H1 (cell line): ENCODE measurements around the gene HLA-DQA1. TPM values are rescaled to one million over a fixed set of nuclear protein-coding genes. Genes with fewer than 3 reads are reported as not detected.

Experiments
- CTCF ChIA-PET: fragments of 300-600 bp; sonication (Branson Sonifier 250); formaldehyde crosslinking; loops from one replicate; lab custom pipeline; 2021; ENCODE audit not compliant: partially characterized antibody; lab: Charles Lee
- POLR2A ChIA-PET: fragments of 300-600 bp; sonication (Branson Sonifier 250); formaldehyde crosslinking; loops from one replicate; lab custom pipeline; 2021; ENCODE audit warnings: inconsistent platforms; ENCODE audit not compliant: partially characterized antibody; lab: Charles Lee
- DNase-seq, 2 experiments: peaks; one replicate each; pipeline versions ENCODE4 v3.0.0 to v3.0.0-alpha.2; 2010 to 2022; ENCODE audit warnings: low spot score in 2 of 2, low read depth in 1 of 2, mixed read lengths in 1 of 2
- FAIRE-seq: peaks from 2 replicates; lab custom pipeline; 2011; peaks lifted over from hg19 to GRCh38; lab: Jason Lieb, UNC
- H2AFZ ChIP-seq: 2 replicates; pipeline ENCODE4 v1.8.1; 2012; ENCODE audit warnings: low read length, inconsistent platforms
- H2AK5ac ChIP-seq: 2 replicates; pipeline ENCODE4 v1.6.1; 2013; ENCODE audit warnings: low read depth, low read length
- H2BK120ac ChIP-seq: replicated peaks from 2 replicates; pipeline ENCODE3; 2013; ENCODE audit warnings: low read depth, low read length, inconsistent platforms
- H2BK12ac ChIP-seq: 2 replicates; pipeline ENCODE4 v1.6.1; 2013; ENCODE audit warnings: low read depth, low read length
- H2BK15ac ChIP-seq: 2 replicates; pipeline ENCODE4 v1.6.1; 2013; ENCODE audit warnings: low read length
- H2BK20ac ChIP-seq: 2 replicates; pipeline ENCODE4 v1.6.1; 2013; ENCODE audit warnings: low read length
- H2BK5ac ChIP-seq: 2 replicates; pipeline ENCODE4 v1.6.1; 2013; ENCODE audit warnings: low read depth, low read length
- H3K14ac ChIP-seq: 2 replicates; pipeline ENCODE4 v1.6.1; 2013; ENCODE audit warnings: inconsistent platforms; ENCODE audit not compliant: insufficient read length
- H3K18ac ChIP-seq: 2 replicates; pipeline ENCODE4 v1.6.1; 2013; ENCODE audit warnings: low read length; ENCODE audit errors: extremely low read depth
- H3K23ac ChIP-seq: 2 replicates; pipeline ENCODE4 v1.6.1; 2013; ENCODE audit warnings: inconsistent platforms; ENCODE audit not compliant: insufficient read length
- H3K23me2 ChIP-seq: 2 replicates; pipeline ENCODE4 v1.6.1; 2013; ENCODE audit warnings: low read depth, low read length
- H3K27ac ChIP-seq: 2 replicates; pipeline ENCODE4 v1.6.1; 2011; ENCODE audit warnings: low read depth, low read length, inconsistent platforms
- H3K27me3 ChIP-seq, 4 experiments: replicated peaks in 1 of 4; 1 replicate in 1 of 4; 2 replicates in 3 of 4; pipeline versions ENCODE4 v1.6.1 to v1.8.1; 2011 to 2013; ENCODE audit warnings: low read length in 3 of 4, mild to moderate bottlenecking in 3 of 4, inconsistent platforms in 2 of 4, mixed read lengths in 2 of 4, moderate library complexity in 1 of 4; ENCODE audit not compliant: control insufficient read depth in 3 of 4, insufficient read depth in 3 of 4; ENCODE audit errors: extremely low read depth in 1 of 4
- H3K36me3 ChIP-seq, 4 experiments: 2 replicates each; pipeline versions ENCODE4 v1.6.1 to v1.8.1; 2011 to 2013; ENCODE audit warnings: mild to moderate bottlenecking in 4 of 4, low read length in 3 of 4, moderate library complexity in 2 of 4, control low read depth in 1 of 4, inconsistent platforms in 1 of 4; ENCODE audit not compliant: insufficient read depth in 4 of 4, control insufficient read depth in 2 of 4
- H3K4ac ChIP-seq: replicated peaks from 2 replicates; pipeline ENCODE3; 2013; ENCODE audit warnings: low read length, low read depth, mixed read lengths, inconsistent platforms; ENCODE audit not compliant: insufficient read length
- H3K4me1 ChIP-seq, 4 experiments: replicated peaks in 1 of 4; 1 replicate in 1 of 4; 2 replicates in 3 of 4; pipeline versions ENCODE4 v1.6.1 to v1.8.1; 2011 to 2013; ENCODE audit warnings: low read length in 3 of 4, inconsistent platforms in 2 of 4, mixed read lengths in 1 of 4; ENCODE audit not compliant: insufficient read depth in 4 of 4, control insufficient read depth in 3 of 4
- H3K4me2 ChIP-seq, 2 experiments: 2 replicates each; pipeline versions ENCODE4 v1.6.1 to v1.8.1; 2011 to 2013; ENCODE audit warnings: low read depth in 2 of 2, low read length in 2 of 2, control low read depth in 1 of 2, inconsistent platforms in 1 of 2, mild to moderate bottlenecking in 1 of 2; ENCODE audit not compliant: insufficient read depth in 1 of 2
- H3K4me3 ChIP-seq, 4 experiments: fragments of 200-600, 300-600 bp in 1 of 4; sonication (generic), shearing (Covaris generic), sonication (Bioruptor Twin) in 1 of 4; 2 replicates each; pipeline versions ENCODE4 v1.5.1 to v1.8.1; 2011 to 2016; ENCODE audit warnings: low read length in 4 of 4, low read depth in 3 of 4, control low read depth in 2 of 4, inconsistent platforms in 2 of 4, mild to moderate bottlenecking in 2 of 4, mixed read lengths in 1 of 4, moderate library complexity in 1 of 4; ENCODE audit not compliant: insufficient read depth in 2 of 4; ENCODE audit errors: extremely low read depth in 1 of 4
- H3K56ac ChIP-seq: replicated peaks from 2 replicates; pipeline ENCODE3; 2013; ENCODE audit warnings: low read depth, mild to moderate bottlenecking, mixed read lengths, low read length, inconsistent platforms; ENCODE audit not compliant: insufficient read length
- H3K79me1 ChIP-seq: 2 replicates; pipeline ENCODE4 v1.6.1; 2013; ENCODE audit warnings: low read depth, low read length, control low read depth
- H3K79me2 ChIP-seq, 2 experiments: 2 replicates each; pipeline versions ENCODE4 v1.6.1 to v1.8.1; 2012 to 2013; ENCODE audit warnings: low read length in 2 of 2, mild to moderate bottlenecking in 2 of 2, inconsistent platforms in 1 of 2; ENCODE audit not compliant: insufficient read depth in 2 of 2, control insufficient read depth in 1 of 2
- H3K9ac ChIP-seq, 4 experiments: replicated peaks in 1 of 4; 1 replicate in 1 of 4; 2 replicates in 3 of 4; pipeline versions ENCODE4 v1.6.1 to v1.8.1; 2011 to 2013; ENCODE audit warnings: low read depth in 3 of 4, low read length in 3 of 4, control low read depth in 2 of 4, mild to moderate bottlenecking in 2 of 4, moderate library complexity in 2 of 4, inconsistent platforms in 1 of 4; ENCODE audit errors: extremely low read depth in 1 of 4
- H3K9me3 ChIP-seq, 2 experiments: 2 replicates each; pipeline versions ENCODE4 v1.6.1 to v1.8.1; 2012 to 2013; ENCODE audit warnings: mild to moderate bottlenecking in 2 of 2, moderate library complexity in 2 of 2, control low read depth in 1 of 2, inconsistent platforms in 1 of 2, low read depth in 1 of 2, low read length in 1 of 2, mixed read lengths in 1 of 2; ENCODE audit not compliant: insufficient read depth in 2 of 2
- H4K20me1 ChIP-seq, 2 experiments: replicated peaks in 1 of 2; 2 replicates each; pipeline versions ENCODE3 to v1.8.1; 2011 to 2013; ENCODE audit warnings: inconsistent platforms in 2 of 2, low read length in 2 of 2, mild to moderate bottlenecking in 1 of 2; ENCODE audit not compliant: insufficient read depth in 2 of 2, control insufficient read depth in 1 of 2
- H4K5ac ChIP-seq: 2 replicates; pipeline ENCODE4 v1.6.1; 2013; ENCODE audit warnings: low read length, low read depth, mixed read lengths, inconsistent platforms; ENCODE audit not compliant: insufficient read length
- H4K8ac ChIP-seq: 2 replicates; pipeline ENCODE4 v1.8.0; 2013; ENCODE audit warnings: mild to moderate bottlenecking, moderate library complexity, low read length, inconsistent platforms; ENCODE audit not compliant: insufficient read depth; ENCODE audit errors: extremely low read depth
- H4K91ac ChIP-seq: replicated peaks from 2 replicates; pipeline ENCODE3; 2013; ENCODE audit warnings: low read length, mixed read lengths, inconsistent platforms; ENCODE audit not compliant: insufficient read length
- E2F6 ChIP-seq: IDR thresholded peaks from 2 replicates; pipeline ENCODE4 v1.6.1; 2012; ENCODE audit warnings: inconsistent platforms
- KDM4A ChIP-seq: IDR thresholded peaks from one replicate; pipeline ENCODE4 v1.7.1; 2012; ENCODE audit warnings: low read depth, mild to moderate bottlenecking, moderate library complexity, low read length, inconsistent platforms; ENCODE audit not compliant: severe bottlenecking
- WGBS, 2 experiments: shearing (Covaris generic) in 1 of 2; methylation state at CpG; one replicate each; pipeline versions ENCODE4 v1.1.6 to v1.1.7; 2013 to 2015; ENCODE audit warnings: low lambda C conversion rate in 2 of 2, mixed read lengths in 2 of 2, inconsistent platforms in 1 of 2, low coverage in 1 of 2, missing lambda C conversion rate in 1 of 2; ENCODE audit not compliant: insufficient replicate concordance in 2 of 2, insufficient coverage in 1 of 2, insufficient read length in 1 of 2; ENCODE audit errors: extremely low coverage in 1 of 2, missing lambda C conversion rate in 1 of 2; 5-methylcytosine and 5-hydroxymethylcytosine counted together
- polyA plus RNA-seq, 7 experiments: library from polyadenylated mRNA; depleted of rRNA in 3 of 7; stranded (reverse) in 5 of 7; unstranded in 2 of 7; fragments of >200 nt in 5 of 7; fragments of 200-250 nt in 2 of 7; gene quantifications; 1 replicate in 5 of 7; 2 replicates in 1 of 7; 4 replicates in 1 of 7; pipeline versions ENCODE4 v1.2.1 to v1.2.3, GENCODE V29; 2011 to 2013; ENCODE audit warnings: missing spikeins in 2 of 7, mixed read lengths in 2 of 7
- total RNA-seq: library from RNA; stranded (reverse); fragmentation: NEBNext Ultra II Directional; extraction: Animal tissue kit (Norgen Biotek cat#: 25700); gene quantifications from 2 replicates; pipeline ENCODE4 v1.2.1, GENCODE V29; 2021

HLA-DQA1 gene
- total and polyA plus RNA-seq, 2 of the 8 experiments (the other 6 are each of a cell fraction or from before 2014, with no cell fraction given), result 0.12 TPM; not detected in 1

GRCh38 chr6:32664827-32665362, 27.7 kb downstream of the HLA-DQA1 start:
- Histone ChIP-seq H2BK12ac (no peak overlapping the region), H2BK5ac (no peak overlapping the region), H3K36me3 (no peaks in the 10 kb centered on the region), H4K8ac (no peak overlapping the region), H3K4me3 (peak overlapping the region in 1 of 4 experiments; percentile 37; a peak in 1 of 8 replicates), H2AFZ (no peak overlapping the region), H3K56ac (no peak overlapping the region), H3K23me2 (no peaks in the 10 kb centered on the region), H4K20me1 (no peaks in the 10 kb centered on the region), H2BK15ac (no peak overlapping the region), H2AK5ac (no peak overlapping the region), H3K27ac (no peak overlapping the region), H2BK120ac (no peak overlapping the region), H3K79me1 (no peaks in the 10 kb centered on the region), H3K9ac (no peak overlapping the region), H3K79me2 (no peaks in the 10 kb centered on the region), H3K4me2 (peak overlapping the region; percentile 33 to 47; a peak in 2 of 4 replicates), H4K5ac (no peak overlapping the region), H3K9me3 (no peaks in the 10 kb centered on the region), H3K14ac (no peak overlapping the region), H3K4me1 (no peaks in the 10 kb centered on the region; a peak in 1 of 7 replicates), H3K4ac (no peak overlapping the region), H3K23ac (no peak overlapping the region), H3K27me3 (peaks cover 0 to 14% (median 5%) of the 10 kb centered on the region in 4 experiments; a peak in 3 of 7 replicates), H4K91ac (no peak overlapping the region), H2BK20ac (no peak overlapping the region), H3K18ac (no peak overlapping the region)
- CTCF ChIA-PET, result no interaction called here
- DNase-seq, result no peak
- POLR2A ChIA-PET, result no interaction called here
- WGBS, 2 experiments, result 3% methylated on average over 9 of the region's 47 CpGs; no CpG with 5 or more reads in 1 of the 2 experiments
- TF ChIP-seq KDM4A (no peak), E2F6 (0 out of 2 replicates have a peak, but pooled peaks have one; percentile 33)
- no peak for FAIRE-seq
